Esophagus (tissue), 2 donors: Measurements from ENCODE around the gene B3GNT3. TPM values are rescaled to one million over a fixed set of nuclear protein-coding genes. Genes with fewer than 3 reads are reported as not detected.

Experiments
- H3K27ac ChIP-seq, 2 donors: one replicate each; pipeline ENCODE4 v1.5.1; 2013; ENCODE audit warnings: low read depth in 2 of 2, mild to moderate bottlenecking in 2 of 2, inconsistent platforms in 1 of 2, low read length in 1 of 2, moderate library complexity in 1 of 2
- H3K27me3 ChIP-seq, 2 donors: one replicate each; pipeline ENCODE4 v1.6.1; 2013; ENCODE audit warnings: low read length in 2 of 2, control low read depth in 1 of 2, mild to moderate bottlenecking in 1 of 2; ENCODE audit not compliant: insufficient read depth in 2 of 2, control insufficient read depth in 1 of 2
- H3K36me3 ChIP-seq, 2 donors: one replicate each; pipeline ENCODE4 v1.6.1; 2013; ENCODE audit warnings: low read length in 1 of 2; ENCODE audit not compliant: control insufficient read depth in 2 of 2, insufficient read depth in 2 of 2
- H3K4me1 ChIP-seq, 2 donors: one replicate each; pipeline ENCODE4 v1.6.1; 2013; ENCODE audit warnings: low read length in 1 of 2; ENCODE audit not compliant: control insufficient read depth in 2 of 2, insufficient read depth in 2 of 2
- H3K4me3 ChIP-seq, 2 donors: one replicate each; pipeline ENCODE4 v1.5.1; 2013; ENCODE audit warnings: low read length in 2 of 2, mild to moderate bottlenecking in 2 of 2, low read depth in 1 of 2, moderate library complexity in 1 of 2
- H3K9me3 ChIP-seq, 2 donors: one replicate each; pipeline ENCODE4 v1.6.1; 2013; ENCODE audit warnings: mild to moderate bottlenecking in 2 of 2, low read depth in 1 of 2, low read length in 1 of 2, moderate library complexity in 1 of 2; ENCODE audit not compliant: control insufficient read depth in 2 of 2, insufficient read depth in 1 of 2
- WGBS, 2 donors: extraction: QIAGEN DNeasy Blood & Tissue Kit; methylation state at CpG; one replicate each; pipeline ENCODE4 v1.1.7; 2013; 5-methylcytosine and 5-hydroxymethylcytosine counted together
- polyA plus RNA-seq, 2 donors: library from polyadenylated mRNA; stranded (reverse); fragments of 200-250 nt; gene quantifications; one replicate each; pipeline ENCODE4 v1.2.3, GENCODE V29; 2013
- donor health status: healthy with polysubstance abuse.
- donor health status: Bipolar disorder and iron deficiency.

B3GNT3 gene
- polyA plus RNA-seq, 2 donors: 12.2 to 45.1 TPM

GRCh38 chr19:17841371-17841809 is 46.5 kb downstream of the B3GNT3 start:
- no peak overlapping the region for H3K27ac ChIP-seq
- H3K27me3 ChIP-seq: no peaks in the 10 kb centered on the region
- H3K4me1 ChIP-seq: peaks cover 7 to 10% of the 10 kb centered on the region in 2 donors
- 24 to 35% methylated on average over 29 to 30 of the region's 30 CpGs for WGBS, 2 donors
- peaks cover 0 to 2% of the 10 kb centered on the region in 2 donors for H3K36me3 ChIP-seq
- no peaks in the 10 kb centered on the region for H3K9me3 ChIP-seq
- H3K4me3 ChIP-seq: peak overlapping the region in 1 of 2 donors; percentile 4

DNA sequence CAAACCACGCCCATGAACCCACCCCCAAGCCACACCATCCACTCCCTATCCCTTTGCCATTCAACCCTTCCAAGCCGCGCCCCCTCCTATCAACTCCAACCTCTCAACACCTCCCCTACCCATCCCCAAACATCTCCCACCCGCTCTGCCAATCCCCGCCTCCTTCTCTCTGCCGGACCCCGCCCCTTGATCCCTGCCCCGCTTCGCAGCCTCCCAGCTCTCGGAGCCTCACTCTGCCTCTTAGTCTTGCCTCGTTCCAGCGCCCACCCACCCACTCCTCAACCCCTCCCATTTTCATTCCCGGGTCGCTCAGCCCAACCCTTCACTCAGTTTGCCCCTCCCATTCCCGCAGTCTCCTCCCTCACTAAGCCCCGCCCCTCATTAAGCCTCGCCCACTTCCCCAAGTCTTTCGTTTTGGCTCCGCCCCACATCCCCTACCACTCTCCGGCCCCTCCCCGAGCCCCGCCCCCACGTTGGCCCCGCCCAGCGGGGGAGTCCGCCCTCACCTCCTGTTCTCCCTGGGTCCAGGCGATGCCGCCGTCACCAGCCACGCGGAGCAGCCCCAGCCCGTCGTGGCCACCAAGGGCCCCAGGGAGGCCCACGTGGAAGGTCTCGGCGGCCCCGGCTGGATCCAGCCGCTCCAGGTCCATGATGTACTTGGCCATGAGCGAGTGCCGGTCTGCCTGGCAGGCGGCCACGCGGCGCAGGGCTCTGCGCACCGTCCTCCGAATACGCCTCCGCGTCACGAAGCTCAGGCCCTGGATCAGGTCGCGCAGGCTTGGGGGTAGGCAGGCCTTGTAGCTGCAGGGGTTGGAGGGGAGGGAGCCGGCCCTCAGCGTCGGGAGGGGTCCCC is 47.1 kb downstream of the B3GNT3 start:
- H3K9me3 ChIP-seq: no peaks in the 10 kb centered on the region

DNA sequence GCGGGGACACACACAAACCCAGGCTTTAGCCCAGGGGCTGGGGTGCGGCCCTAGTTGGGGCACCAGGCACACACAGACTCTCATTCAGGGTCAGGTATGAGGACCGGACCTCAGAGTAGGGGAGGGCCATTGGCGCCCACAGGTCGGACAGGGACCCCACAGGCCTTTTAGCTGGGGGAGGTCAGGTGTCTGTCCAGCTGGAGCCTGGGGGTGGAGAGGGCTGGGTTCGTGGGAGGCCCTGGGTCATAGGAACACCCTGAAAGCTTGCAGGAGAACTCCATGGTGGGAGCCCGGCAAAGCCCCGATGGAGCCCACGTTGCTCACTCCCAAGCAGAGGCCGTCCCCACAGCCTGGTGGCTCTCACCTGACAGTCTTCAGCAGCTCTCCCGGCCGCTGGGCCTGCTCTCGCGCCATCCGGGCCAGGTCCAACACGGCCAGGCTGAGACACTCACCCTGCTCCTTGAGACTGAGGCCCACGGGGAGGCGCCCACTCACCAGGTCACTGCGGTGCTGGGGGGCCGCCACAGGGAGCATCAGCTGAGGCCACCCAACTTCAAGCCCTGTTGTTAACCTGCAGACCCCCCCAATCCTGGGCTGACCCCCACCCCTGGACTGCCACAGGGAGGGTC is 47.8 kb downstream of the B3GNT3 start:
- H3K27me3 ChIP-seq: no peaks in the 10 kb centered on the region
- peaks cover 7 to 10% of the 10 kb centered on the region in 2 donors for H3K4me1 ChIP-seq
- H3K36me3 ChIP-seq: peaks cover 0 to 2% of the 10 kb centered on the region in 2 donors
- no peaks in the 10 kb centered on the region for H3K9me3 ChIP-seq
- 62 to 74% methylated on average over 20 of the region's 20 CpGs for WGBS, 2 donors
- peak overlapping the region in 1 of 2 donors; percentile 23 for H3K4me3 ChIP-seq
- H3K27ac ChIP-seq: no peak overlapping the region

More for the DNA sequence above, 47.1 kb downstream of the B3GNT3 start:
- 26 to 27% methylated on average over 56 of the region's 56 CpGs for WGBS, 2 donors
- Histone ChIP-seq H3K4me1 (peaks cover 7 to 10% of the 10 kb centered on the region in 2 donors), H3K27me3 (no peaks in the 10 kb centered on the region), H3K4me3 (peak overlapping the region in 1 of 2 donors; percentile 23), H3K27ac (no peak overlapping the region), H3K36me3 (peaks cover 0 to 2% of the 10 kb centered on the region in 2 donors)

DNA sequence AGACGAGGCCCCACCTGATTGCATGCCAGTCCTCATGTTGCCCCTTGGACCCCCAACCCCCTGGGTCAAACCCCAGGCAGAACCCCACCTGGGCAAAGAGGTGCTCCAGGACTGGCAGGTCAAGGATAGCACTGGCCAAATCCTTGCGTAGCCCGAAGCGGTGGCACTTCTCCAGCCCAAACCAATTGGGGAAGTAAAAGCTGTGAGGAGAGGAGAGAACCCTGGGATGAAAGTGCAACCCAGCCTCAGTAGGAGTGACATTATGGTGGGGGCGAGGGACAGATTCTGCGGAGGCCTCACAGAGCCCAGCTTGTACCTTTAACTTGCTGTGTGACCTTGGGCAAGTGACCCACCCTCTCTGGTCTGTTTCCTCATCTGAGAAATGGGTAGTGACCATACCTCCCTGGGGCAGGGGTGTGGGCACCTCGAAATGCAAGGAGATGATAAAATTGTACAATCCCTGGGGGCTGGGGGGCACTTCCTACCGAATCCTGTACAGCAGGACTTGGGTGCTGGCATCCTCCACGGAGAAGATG is 48.4 kb downstream of the B3GNT3 start:
- Histone ChIP-seq H3K27ac (no peak overlapping the region), H3K4me1 (peaks cover 7 to 10% of the 10 kb centered on the region in 2 donors), H3K27me3 (no peaks in the 10 kb centered on the region), H3K36me3 (peaks cover 0 to 2% of the 10 kb centered on the region in 2 donors), H3K9me3 (no peaks in the 10 kb centered on the region), H3K4me3 (no peak overlapping the region)
- 76 to 79% methylated on average over 9 of the region's 9 CpGs for WGBS, 2 donors

- no peaks in the 10 kb centered on the region for H3K9me3 ChIP-seq
- no peak overlapping the region for H3K27ac ChIP-seq
- peaks cover 0 to 2% of the 10 kb centered on the region in 2 donors for H3K36me3 ChIP-seq
- H3K27me3 ChIP-seq: no peaks in the 10 kb centered on the region
- no peak overlapping the region for H3K4me3 ChIP-seq
- WGBS, 2 donors: 80 to 89% methylated on average over 14 of the region's 14 CpGs
- H3K4me1 ChIP-seq: peaks cover 7 to 10% of the 10 kb centered on the region in 2 donors
These were observed 49.1 kb downstream of the B3GNT3 start for GRCh38 chr19:17843908-17844490.

- WGBS, 2 donors: 77 to 83% methylated on average over 8 of the region's 8 CpGs
- Histone ChIP-seq H3K4me3 (no peak overlapping the region), H3K27ac (no peak overlapping the region), H3K36me3 (peaks cover 0 to 2% of the 10 kb centered on the region in 2 donors), H3K9me3 (no peaks in the 10 kb centered on the region), H3K4me1 (peaks cover 7 to 13% of the 10 kb centered on the region in 2 donors), H3K27me3 (no peaks in the 10 kb centered on the region)
These were observed 51.2 kb downstream of the B3GNT3 start for GRCh38 chr19:17846146-17846545.

GRCh38 chr19:17847538-17848366 is 52.8 kb downstream of the B3GNT3 start, which contains the start of gene JAK3:
Gene JAK3 (minus strand): TSS chr19:17847982. CDS start chr19:17844417, 3,565 bp downstream.
- H3K36me3 ChIP-seq: peaks cover 0 to 2% of the 10 kb centered on the region in 2 donors
- H3K4me1 ChIP-seq: peaks cover 0 to 3% of the 10 kb centered on the region in 2 donors
- H3K4me3 ChIP-seq: peak within 1 kb of the TSS; percentile 15 to 24
- H3K9me3 ChIP-seq: no peaks in the 10 kb centered on the region
- peak within 1 kb of the TSS; percentile 63 to 74 for H3K27ac ChIP-seq
- WGBS, 2 donors: 10 to 14% methylated on average over 37 to 40 of the region's 40 CpGs
- no peaks in the 10 kb centered on the region for H3K27me3 ChIP-seq

DNA sequence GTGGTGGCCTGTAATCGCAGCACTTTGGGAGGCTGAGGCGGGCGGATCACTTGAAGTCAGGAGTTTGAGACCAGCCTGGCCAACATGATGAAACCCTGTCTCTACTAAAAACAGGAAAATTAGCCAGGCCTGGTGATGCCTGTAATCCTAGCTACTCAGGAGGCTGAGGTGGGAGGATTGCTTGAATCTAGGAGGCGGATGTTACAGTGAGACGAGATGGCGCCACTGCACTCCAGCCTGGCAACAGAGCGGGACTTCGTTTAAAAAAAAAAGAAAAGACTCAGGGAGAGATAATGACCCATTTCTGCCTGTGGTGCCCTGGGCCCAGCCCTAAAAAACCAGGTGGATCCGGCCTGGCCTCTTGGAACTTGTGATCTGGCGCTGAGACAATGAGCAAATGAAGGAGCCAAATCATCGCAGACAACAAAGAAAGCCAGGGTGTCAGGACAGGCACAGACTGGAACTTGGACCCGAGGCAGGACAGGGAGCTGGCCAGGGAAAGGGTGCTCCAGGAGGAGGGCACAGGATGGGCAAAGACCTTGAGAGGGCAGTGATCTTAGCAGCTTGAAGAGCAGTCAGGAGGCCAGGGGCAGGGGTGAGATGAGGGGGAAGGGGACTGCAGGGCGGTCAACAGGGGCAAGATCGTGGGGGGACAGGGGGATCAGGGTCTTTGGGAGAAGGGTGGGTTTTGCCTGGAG is 53.8 kb downstream of the B3GNT3 start:
- 51 to 68% methylated on average over 14 of the region's 14 CpGs for whole genome bisulfite sequencing, 2 donors

More for the DNA sequence above, 53.8 kb downstream of the B3GNT3 start:
- Histone ChIP-seq H3K27me3 (no peaks in the 10 kb centered on the region), H3K4me1 (peaks cover 0 to 3% of the 10 kb centered on the region in 2 donors), H3K9me3 (no peaks in the 10 kb centered on the region), H3K27ac (peak overlapping the region; percentile 34 to 74), H3K36me3 (peaks cover 0 to under 1% of the 10 kb centered on the region in 2 donors), H3K4me3 (no peak overlapping the region)
